GM23338 (cell line): ENCODE measurements around the gene ATP23. TPM values are rescaled to one million over a fixed set of nuclear protein-coding genes. Genes with fewer than 3 reads are reported as not detected.

Experiments used
- ATAC-seq: fragments of 200-7000 bp; cut with Tn5 transposase; 3 replicates; pipeline ENCODE4 v1.9.1; 2020
- DNase-seq: peaks from one replicate; pipeline ENCODE4 v3.0.0-alpha.2; 2015; ENCODE audit warnings: low spot score
- H2AFZ ChIP-seq: fragments of 200-600 bp; sonication (generic); 2 replicates; pipeline ENCODE4 v1.8.0; 2016; ENCODE audit warnings: antibody characterized with exemption, mild to moderate bottlenecking, moderate library complexity
- H3F3A ChIP-seq: fragments of 200-600 bp; sonication (generic); replicated peaks from 2 replicates; pipeline ENCODE4 v1.8.0; 2017; ENCODE audit warnings: antibody characterized with exemption, mixed run types, low read depth
- H3K27ac ChIP-seq: fragments of 200-600 bp; sonication (generic); 2 replicates; pipeline ENCODE4 v1.6.1; 2016; ENCODE audit warnings: low read depth
- H3K27me3 ChIP-seq: fragments of 200-600 bp; sonication (generic); 2 replicates; pipeline ENCODE4 v1.8.0; 2016; ENCODE audit warnings: mild to moderate bottlenecking, mixed run types, moderate library complexity; ENCODE audit not compliant: insufficient read depth
- H3K36me3 ChIP-seq: fragments of 200-600 bp; sonication (generic); 2 replicates; pipeline ENCODE4 v1.8.0; 2016; ENCODE audit warnings: mild to moderate bottlenecking; ENCODE audit not compliant: insufficient read depth
- H3K4me1 ChIP-seq: fragments of 200-600 bp; sonication (generic); 2 replicates; pipeline ENCODE4 v1.8.0; 2016; ENCODE audit warnings: mild to moderate bottlenecking, moderate library complexity; ENCODE audit not compliant: insufficient read depth
- H3K4me2 ChIP-seq: fragments of 200-600 bp; sonication (generic); 2 replicates; pipeline ENCODE4 v1.7.1; 2017; ENCODE audit warnings: mixed run types
- H3K4me3 ChIP-seq: fragments of 200-600 bp; sonication (generic); 2 replicates; pipeline ENCODE4 v1.6.1; 2016; ENCODE audit warnings: mixed run types
- H3K79me2 ChIP-seq: fragments of 200-600 bp; sonication (generic); replicated peaks from 2 replicates; pipeline ENCODE4 v1.8.0; 2017; ENCODE audit warnings: mild to moderate bottlenecking; ENCODE audit not compliant: insufficient read depth
- H3K9me2 ChIP-seq: fragments of 200-600 bp; sonication (generic); 2 replicates; pipeline ENCODE4 v1.8.0; 2017; ENCODE audit not compliant: insufficient read depth
- H4K20me1 ChIP-seq: fragments of 200-600 bp; sonication (generic); replicated peaks from 2 replicates; pipeline ENCODE4 v1.8.0; 2017; ENCODE audit warnings: mild to moderate bottlenecking; ENCODE audit not compliant: insufficient read depth
- H3K27ac Mint-ChIP-seq: 2 replicates; pipeline ENCODE4 v1.8.0; 2020; ENCODE audit warnings: inconsistent platforms, mild to moderate bottlenecking, moderate library complexity, mixed read lengths
- H3K27me3 Mint-ChIP-seq: 3 replicates; pipeline ENCODE4 v1.8.0; 2022; ENCODE audit warnings: low read depth, mild to moderate bottlenecking, moderate library complexity, mixed read lengths, inconsistent platforms; ENCODE audit not compliant: insufficient read depth, poor library complexity
- H3K36me3 Mint-ChIP-seq: 3 replicates; pipeline ENCODE4 v1.8.0; 2021; ENCODE audit warnings: low read depth, mild to moderate bottlenecking, inconsistent platforms, moderate library complexity, mixed read lengths
- H3K4me1 Mint-ChIP-seq: 3 replicates; pipeline ENCODE4 v1.8.0; 2020; ENCODE audit warnings: mild to moderate bottlenecking, inconsistent platforms, mixed read lengths
- H3K4me3 Mint-ChIP-seq: 3 replicates; pipeline ENCODE4 v1.8.0; 2021; ENCODE audit warnings: moderate library complexity, mild to moderate bottlenecking, inconsistent platforms, mixed read lengths
- H3K9me3 Mint-ChIP-seq: 3 replicates; pipeline ENCODE4 v1.8.0; 2020; ENCODE audit warnings: moderate library complexity, mild to moderate bottlenecking, inconsistent platforms, mixed read lengths
- CREB1 ChIP-seq: fragments of 250-450 bp; sonication (Bioruptor Pico); IDR thresholded peaks from 2 replicates; pipeline ENCODE4 v1.5.0; 2020; ENCODE audit warnings: low read depth, mild to moderate bottlenecking, moderate library complexity
- CTCF ChIP-seq, 2 experiments: fragments of 200-600 bp in 1 of 2; sonication (generic) in 1 of 2; conservative IDR thresholded peaks; 2 replicates each; pipeline versions ENCODE4 v1.5.1 to v1.6.1; 2016 to 2017; ENCODE audit warnings: antibody characterized with exemption in 2 of 2, low read depth in 2 of 2, mild to moderate bottlenecking in 2 of 2, moderate library complexity in 1 of 2
- ETS1 ChIP-seq: IDR thresholded peaks from 2 replicates; pipeline ENCODE4 v1.6.1; 2016; ENCODE audit warnings: antibody characterized with exemption
- EZH2 ChIP-seq: fragments of 200-600 bp; sonication (generic); IDR thresholded peaks from one replicate; pipeline ENCODE4 v1.8.0; 2017; ENCODE audit warnings: antibody characterized with exemption, mild to moderate bottlenecking, low read depth; ENCODE audit not compliant: unreplicated experiment
- EZH2phosphoT487 ChIP-seq: fragments of 200-600 bp; sonication (generic); IDR thresholded peaks from one replicate; pipeline ENCODE4 v1.8.1; 2018; ENCODE audit warnings: antibody characterized with exemption; ENCODE audit not compliant: unreplicated experiment
- JUNB ChIP-seq: IDR thresholded peaks from one replicate; pipeline ENCODE4 v1.6.1; 2016; ENCODE audit warnings: antibody characterized with exemption; ENCODE audit not compliant: unreplicated experiment
- STAT1 ChIP-seq: IDR thresholded peaks from one replicate; pipeline ENCODE4 v1.6.1; 2016; ENCODE audit warnings: antibody characterized with exemption; ENCODE audit not compliant: unreplicated experiment
- ZNF114 ChIP-seq: fragments of 250-450 bp; sonication (Bioruptor Pico); IDR thresholded peaks from 2 replicates; pipeline ENCODE4 v1.5.0; 2020; ENCODE audit warnings: mild to moderate bottlenecking, moderate library complexity
- ZNF331 ChIP-seq: fragments of 250-450 bp; sonication (Bioruptor Pico); IDR thresholded peaks from 2 replicates; pipeline ENCODE4 v1.5.0; 2020; ENCODE audit warnings: low read depth, mild to moderate bottlenecking, moderate library complexity
- polyA plus RNA-seq: library from polyadenylated mRNA; unstranded; fragments of >200 nt; fragmentation: Nextera tagmentation; extraction: Ambion mirVana; gene quantifications from 2 replicates; pipeline ENCODE4 v1.2.1, GENCODE V29; 2016
- total RNA-seq: library from RNA; depleted of rRNA; stranded (reverse); fragments of >200 nt; shearing (Covaris generic); gene quantifications from 2 replicates; pipeline ENCODE4 v1.2.3, GENCODE V29; 2014
- TF ChIP-seq, protein P1 (sequence below): IDR thresholded peaks from one replicate; pipeline ENCODE4 v1.6.1; 2018; ENCODE audit warnings: antibody characterized with exemption; ENCODE audit not compliant: unreplicated experiment

The ATP23 gene
- total and polyA plus RNA-seq, 2 experiments from 2014 or later = 14.7 to 21.0 TPM

DNA sequence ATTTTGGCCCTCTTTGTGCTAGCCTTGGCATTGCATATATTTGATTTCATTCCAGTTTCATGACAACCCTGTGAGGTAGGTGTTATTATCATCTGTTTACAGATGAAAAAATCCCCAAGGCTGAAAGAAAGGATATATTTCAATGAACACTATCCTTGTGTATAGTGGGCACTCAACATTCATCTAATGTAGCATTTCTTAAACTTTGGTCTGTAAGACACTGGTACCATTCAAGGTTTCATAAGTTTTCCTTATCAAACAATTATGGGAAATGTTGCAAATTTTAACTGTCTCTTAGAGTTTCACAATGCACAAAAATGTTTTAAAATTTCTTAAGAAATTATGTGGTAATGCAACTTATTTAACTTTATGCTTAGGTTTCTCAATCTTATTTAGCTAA lies 44.3 kb downstream of the ATP23 start:
- H3K9me3 Mint-ChIP-seq = no peaks in the 10 kb centered on the region
- Histone ChIP-seq H3K9me2 (peaks cover 2% of the 10 kb centered on the region; the same call in 1 of the 2 replicates), H3K4me3 (no peak overlapping the region), H3K4me1 (no peaks in the 10 kb centered on the region), H3F3A (no peaks in the 10 kb centered on the region), H4K20me1 (no peaks in the 10 kb centered on the region), H3K27ac (no peak overlapping the region), H3K36me3 (no peaks in the 10 kb centered on the region), H3K79me2 (no peaks in the 10 kb centered on the region), H3K27me3 (no peaks in the 10 kb centered on the region), H3K4me2 (no peak overlapping the region), H2AFZ (no peak overlapping the region)
- no peak for TF ChIP-seq ZNF114 (CRISPR knock-in tag)
- TF ChIP-seq JUNB = no peak
- TF ChIP-seq ETS1 = no peak
- TF ChIP-seq EZH2 = no peak
- TF ChIP-seq ZNF331 (CRISPR knock-in tag) = no peak
- TF ChIP-seq, protein P1, sequence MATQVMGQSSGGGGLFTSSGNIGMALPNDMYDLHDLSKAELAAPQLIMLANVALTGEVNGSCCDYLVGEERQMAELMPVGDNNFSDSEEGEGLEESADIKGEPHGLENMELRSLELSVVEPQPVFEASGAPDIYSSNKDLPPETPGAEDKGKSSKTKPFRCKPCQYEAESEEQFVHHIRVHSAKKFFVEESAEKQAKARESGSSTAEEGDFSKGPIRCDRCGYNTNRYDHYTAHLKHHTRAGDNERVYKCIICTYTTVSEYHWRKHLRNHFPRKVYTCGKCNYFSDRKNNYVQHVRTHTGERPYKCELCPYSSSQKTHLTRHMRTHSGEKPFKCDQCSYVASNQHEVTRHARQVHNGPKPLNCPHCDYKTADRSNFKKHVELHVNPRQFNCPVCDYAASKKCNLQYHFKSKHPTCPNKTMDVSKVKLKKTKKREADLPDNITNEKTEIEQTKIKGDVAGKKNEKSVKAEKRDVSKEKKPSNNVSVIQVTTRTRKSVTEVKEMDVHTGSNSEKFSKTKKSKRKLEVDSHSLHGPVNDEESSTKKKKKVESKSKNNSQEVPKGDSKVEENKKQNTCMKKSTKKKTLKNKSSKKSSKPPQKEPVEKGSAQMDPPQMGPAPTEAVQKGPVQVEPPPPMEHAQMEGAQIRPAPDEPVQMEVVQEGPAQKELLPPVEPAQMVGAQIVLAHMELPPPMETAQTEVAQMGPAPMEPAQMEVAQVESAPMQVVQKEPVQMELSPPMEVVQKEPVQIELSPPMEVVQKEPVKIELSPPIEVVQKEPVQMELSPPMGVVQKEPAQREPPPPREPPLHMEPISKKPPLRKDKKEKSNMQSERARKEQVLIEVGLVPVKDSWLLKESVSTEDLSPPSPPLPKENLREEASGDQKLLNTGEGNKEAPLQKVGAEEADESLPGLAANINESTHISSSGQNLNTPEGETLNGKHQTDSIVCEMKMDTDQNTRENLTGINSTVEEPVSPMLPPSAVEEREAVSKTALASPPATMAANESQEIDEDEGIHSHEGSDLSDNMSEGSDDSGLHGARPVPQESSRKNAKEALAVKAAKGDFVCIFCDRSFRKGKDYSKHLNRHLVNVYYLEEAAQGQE = no peak
- TF ChIP-seq CREB1 (CRISPR knock-in tag) = no peak
- no peak for TF ChIP-seq EZH2phosphoT487
- no peak for TF ChIP-seq STAT1
- no peak overlapping the region for H3K4me3 Mint-ChIP-seq
- no peaks in the 10 kb centered on the region for H3K36me3 Mint-ChIP-seq
- H3K4me1 Mint-ChIP-seq = no peaks in the 10 kb centered on the region
- no peaks in the 10 kb centered on the region for H3K27me3 Mint-ChIP-seq
- ATAC-seq (no peak), DNase-seq (no peak)
- no peak overlapping the region for H3K27ac Mint-ChIP-seq

DNA sequence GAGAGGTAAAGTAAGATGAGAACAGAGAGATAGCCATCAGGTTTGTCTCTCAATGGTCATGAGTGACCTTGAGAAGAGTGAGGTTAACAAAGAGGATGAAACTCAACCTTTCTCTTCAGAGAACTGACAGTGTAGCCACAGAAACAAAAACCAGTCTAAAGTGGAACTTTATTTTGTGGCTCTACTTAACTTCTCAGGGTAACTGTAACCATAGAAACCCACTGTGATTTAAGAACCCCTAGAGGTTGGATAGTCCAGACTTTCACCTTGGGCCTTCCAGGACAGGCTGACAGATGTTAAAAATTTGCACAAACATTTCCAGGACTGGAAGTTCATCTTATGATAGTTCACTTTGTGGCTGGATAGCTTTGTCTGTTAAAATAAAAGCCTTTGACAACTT lies 48.5 kb downstream of the ATP23 start:
- no peak overlapping the region for H3K27ac Mint-ChIP-seq
- no peak overlapping the region for H3K4me3 Mint-ChIP-seq
- no peaks in the 10 kb centered on the region for H4K20me1 ChIP-seq
- H3K36me3 Mint-ChIP-seq = no peaks in the 10 kb centered on the region
- H2AFZ ChIP-seq = no peak overlapping the region
- no peak overlapping the region for H3K4me2 ChIP-seq
- no peaks in the 10 kb centered on the region for H3K27me3 Mint-ChIP-seq
- no peaks in the 10 kb centered on the region for H3F3A ChIP-seq
- DNase-seq = no peak
- H3K9me2 ChIP-seq = peaks cover 2% of the 10 kb centered on the region; the same call in 1 of the 2 replicates
- no peaks in the 10 kb centered on the region for H3K36me3 ChIP-seq
- H3K27me3 ChIP-seq = no peaks in the 10 kb centered on the region
- no peak for ATAC-seq
- H3K4me3 ChIP-seq = no peak overlapping the region
- H3K4me1 Mint-ChIP-seq = no peaks in the 10 kb centered on the region
- H3K79me2 ChIP-seq = no peaks in the 10 kb centered on the region
- no peaks in the 10 kb centered on the region for H3K4me1 ChIP-seq
- no peaks in the 10 kb centered on the region for H3K9me3 Mint-ChIP-seq
- no peak overlapping the region for H3K27ac ChIP-seq
- TF ChIP-seq ZNF331 (CRISPR knock-in tag) (no peak), CTCF (conservative IDR thresholded peaks at IDR 0.05; ENCODE audit: low read depth in 2 of 2) (no peak)
